ENCODE measurements around the gene TMEM123. TPM values are rescaled to one million over a fixed set of nuclear protein-coding genes. Genes with fewer than 3 reads are reported as not detected.

The TMEM123 gene
- total and polyA plus RNA-seq, 2 donors (not counting 1 experiment from before 2014, with no cell fraction given) = 36.7 to 422 TPM

DNA sequence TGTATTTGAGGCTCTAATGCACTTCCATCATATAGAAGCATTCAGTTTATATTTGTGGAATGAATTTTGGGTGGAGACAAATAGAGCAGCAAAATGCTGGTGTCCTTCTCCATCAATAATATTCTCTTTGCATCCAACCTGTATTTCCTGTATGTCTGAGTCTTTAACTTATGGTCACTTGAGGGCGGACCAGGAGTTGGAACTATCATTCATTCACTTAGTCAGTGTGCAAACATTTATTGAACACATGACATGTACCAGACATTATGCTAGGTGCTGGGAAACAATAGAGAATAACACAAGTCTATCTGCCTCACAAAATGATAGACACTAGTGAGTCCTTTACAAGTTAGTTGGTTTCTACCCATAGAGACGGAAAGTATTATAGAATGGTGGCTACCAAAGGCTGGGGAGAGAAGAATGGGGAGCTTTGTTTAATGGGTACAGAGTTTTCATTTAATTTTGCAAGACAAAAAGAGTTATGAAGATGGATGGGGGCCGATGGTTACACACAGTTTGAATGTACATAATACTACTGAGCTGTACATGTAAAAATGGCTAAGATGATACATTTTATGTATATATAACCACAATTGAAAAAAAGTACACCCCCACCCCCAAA is 4.6 kb upstream of the TMEM123 start:
- Mint-ChIP-seq H3K9me3 (ENCODE audit: insufficient read depth) (no peaks in the 10 kb centered on the region), H3K4me1 (peaks cover 29% of the 10 kb centered on the region), H3K27ac (no peak overlapping the region), H3K4me3 (no peak overlapping the region), H3K27me3 (peaks cover 3% of the 10 kb centered on the region)
- intact Hi-C loops (cut with micrococcal nuclease) = loop anchor here (10.0 kb wide), 1 partner anchor 542 kb away; the partner anchor contains the start of genes ANGPTL5 and CEP126
- no peak overlapping the region for H2AFZ ChIP-seq (ENCODE audit: insufficient read depth, low read depth, low read length, poor library complexity, severe bottlenecking)
- no peak overlapping the region for H3K4me3 ChIP-seq (ENCODE audit: control extremely low read depth in 1 of 5, extremely low read depth in 1 of 5, insufficient read depth in 1 of 5, low read depth in 2 of 5, low read length in 4 of 5)
- no peaks in the 10 kb centered on the region for H4K20me1 ChIP-seq (ENCODE audit: control insufficient read depth, insufficient read depth, low read length, poor library complexity, severe bottlenecking)
- no peaks in the 10 kb centered on the region for H3K27me3 ChIP-seq (replicated peaks in 1 of 4; ENCODE audit: control extremely low read depth in 1 of 4, control insufficient read depth in 3 of 4, insufficient read depth in 4 of 4, low read length in 3 of 4)
- CTCF ChIA-PET = interaction anchor here (0.9 to 1.4 kb wide), 5 partner anchors 9 to 168 kb away, joined by 3 to 7 read pairs (median 3); no protein-coding TSS in a partner anchor
- DNase-seq (no peak), ATAC-seq (ENCODE audit: low read depth) (no peak)
- no peak overlapping the region for H3K9ac ChIP-seq (ENCODE audit: low read length)
- POLR2A ChIA-PET = no interaction called here
- H3K36me3 ChIP-seq (replicated peaks in 1 of 2; ENCODE audit: control extremely low read depth in 1 of 2, control insufficient read depth in 1 of 2, extremely low read depth in 1 of 2, insufficient read depth in 2 of 2, low read length in 1 of 2) = no peaks in the 10 kb centered on the region
- H3K4me2 ChIP-seq (replicated peaks; ENCODE audit: low read depth, low read length, poor library complexity, severe bottlenecking) = no peak overlapping the region
- no peak overlapping the region for H3K27ac ChIP-seq (ENCODE audit: low read length in 2 of 2)
- H3K9me3 ChIP-seq (ENCODE audit: control extremely low read depth in 1 of 3, control insufficient read depth in 2 of 3, insufficient read depth in 1 of 3, low read length in 2 of 3) = no peaks in the 10 kb centered on the region
- no CpG with 5 or more reads among the region's 3 CpGs for WGBS (ENCODE audit: insufficient coverage)
- H3K4me1 ChIP-seq (ENCODE audit: control insufficient read depth in 2 of 2, insufficient read depth in 2 of 2, low read length in 2 of 2) = peaks cover 11 to 19% of the 10 kb centered on the region in 2 donors
- peaks cover 2% of the 10 kb centered on the region for H3K79me2 ChIP-seq (ENCODE audit: control insufficient read depth, insufficient read depth, low read length)
- TF ChIP-seq, protein P1, sequence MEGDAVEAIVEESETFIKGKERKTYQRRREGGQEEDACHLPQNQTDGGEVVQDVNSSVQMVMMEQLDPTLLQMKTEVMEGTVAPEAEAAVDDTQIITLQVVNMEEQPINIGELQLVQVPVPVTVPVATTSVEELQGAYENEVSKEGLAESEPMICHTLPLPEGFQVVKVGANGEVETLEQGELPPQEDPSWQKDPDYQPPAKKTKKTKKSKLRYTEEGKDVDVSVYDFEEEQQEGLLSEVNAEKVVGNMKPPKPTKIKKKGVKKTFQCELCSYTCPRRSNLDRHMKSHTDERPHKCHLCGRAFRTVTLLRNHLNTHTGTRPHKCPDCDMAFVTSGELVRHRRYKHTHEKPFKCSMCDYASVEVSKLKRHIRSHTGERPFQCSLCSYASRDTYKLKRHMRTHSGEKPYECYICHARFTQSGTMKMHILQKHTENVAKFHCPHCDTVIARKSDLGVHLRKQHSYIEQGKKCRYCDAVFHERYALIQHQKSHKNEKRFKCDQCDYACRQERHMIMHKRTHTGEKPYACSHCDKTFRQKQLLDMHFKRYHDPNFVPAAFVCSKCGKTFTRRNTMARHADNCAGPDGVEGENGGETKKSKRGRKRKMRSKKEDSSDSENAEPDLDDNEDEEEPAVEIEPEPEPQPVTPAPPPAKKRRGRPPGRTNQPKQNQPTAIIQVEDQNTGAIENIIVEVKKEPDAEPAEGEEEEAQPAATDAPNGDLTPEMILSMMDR (IDR thresholded peaks at IDR 0.05) = no peak
- TF ChIP-seq EZH2 (IDR thresholded peaks at IDR 0.05; ENCODE audit: borderline replicate concordance, insufficient read depth, low read depth, low read length, poor library complexity, severe bottlenecking) = no peak

DNA sequence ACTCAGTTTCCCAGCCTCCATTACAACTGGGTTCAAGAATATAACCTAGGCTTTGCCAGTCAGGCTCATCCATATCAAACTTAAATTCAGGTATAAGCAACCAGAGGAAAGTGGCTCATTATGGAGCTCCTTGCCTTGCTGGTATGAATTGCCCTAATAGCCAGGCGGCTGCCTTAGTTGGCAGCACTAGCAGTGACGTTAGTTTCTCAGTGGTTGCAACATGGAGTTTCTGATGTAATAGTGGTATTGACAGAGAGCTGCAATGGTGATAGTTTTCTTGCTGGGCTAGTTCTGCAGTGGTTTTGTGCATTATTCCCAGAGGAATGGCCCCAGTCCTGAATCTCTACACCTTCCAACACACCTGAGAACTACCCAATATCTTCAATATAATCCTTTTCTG is 3.8 kb upstream of the TMEM123 start:
- Mint-ChIP-seq H3K4me3 (no peak overlapping the region), H3K27me3 (peaks cover 3% of the 10 kb centered on the region), H3K9me3 (ENCODE audit: insufficient read depth) (no peaks in the 10 kb centered on the region), H3K4me1 (peaks cover 32% of the 10 kb centered on the region), H3K27ac (no peak overlapping the region)
- WGBS (ENCODE audit: insufficient coverage) = 100% methylated on average over 1 of the region's 2 CpGs
- ChIA-PET POLR2A (no interaction called here), CTCF (interaction anchor here (0.6 to 1.4 kb wide), 5 partner anchors 18 to 167 kb away, joined by 3 to 7 read pairs (median 3); no protein-coding TSS in a partner anchor)
- Histone ChIP-seq H3K9me3 (ENCODE audit: control extremely low read depth in 1 of 3, control insufficient read depth in 2 of 3, insufficient read depth in 1 of 3, low read length in 2 of 3) (no peaks in the 10 kb centered on the region), H3K79me2 (ENCODE audit: control insufficient read depth, insufficient read depth, low read length) (peaks cover 10% of the 10 kb centered on the region), H3K27ac (ENCODE audit: low read length in 2 of 2) (no peak overlapping the region), H3K27me3 (replicated peaks in 1 of 4; ENCODE audit: control extremely low read depth in 1 of 4, control insufficient read depth in 3 of 4, insufficient read depth in 4 of 4, low read length in 3 of 4) (no peaks in the 10 kb centered on the region), H2AFZ (ENCODE audit: insufficient read depth, low read depth, low read length, poor library complexity, severe bottlenecking) (no peak overlapping the region), H3K4me2 (replicated peaks; ENCODE audit: low read depth, low read length, poor library complexity, severe bottlenecking) (no peak overlapping the region), H3K9ac (ENCODE audit: low read length) (no peak overlapping the region), H4K20me1 (ENCODE audit: control insufficient read depth, insufficient read depth, low read length, poor library complexity, severe bottlenecking) (no peaks in the 10 kb centered on the region), H3K4me1 (ENCODE audit: control insufficient read depth in 2 of 2, insufficient read depth in 2 of 2, low read length in 2 of 2) (peaks cover 11 to 19% of the 10 kb centered on the region in 2 donors), H3K36me3 (replicated peaks in 1 of 2; ENCODE audit: control extremely low read depth in 1 of 2, control insufficient read depth in 1 of 2, extremely low read depth in 1 of 2, insufficient read depth in 2 of 2, low read length in 1 of 2) (no peaks in the 10 kb centered on the region), H3K4me3 (ENCODE audit: control extremely low read depth in 1 of 5, extremely low read depth in 1 of 5, insufficient read depth in 1 of 5, low read depth in 2 of 5, low read length in 4 of 5) (no peak overlapping the region)
- ATAC-seq (ENCODE audit: low read depth) (no peak), DNase-seq (no peak)
- intact Hi-C loops (cut with micrococcal nuclease) = loop anchor here (10.0 kb wide), 1 partner anchor 542 kb away; the partner anchor contains the start of genes ANGPTL5 and CEP126
- TF ChIP-seq, protein P1 (IDR thresholded peaks at IDR 0.05) = no peak
- no peak for TF ChIP-seq EZH2 (IDR thresholded peaks at IDR 0.05; ENCODE audit: borderline replicate concordance, insufficient read depth, low read depth, low read length, poor library complexity, severe bottlenecking)

All from B cell (primary cell).